Stimulated activated naive CD8-positive, alpha-beta T cell treated with anti-CD3 and anti-CD28 coated beads, Interleukin-15, amount 100 ng/mL, for 72 hours (primary cell): Measurements from ENCODE around the gene OPCML.

Experiments used
- ATAC-seq: fragments of 150-1000 bp; cut with Tn5 transposase; 2 replicates; pipeline ENCODE4 v1.10.0; 2021; ENCODE audit warnings: mild to moderate bottlenecking, moderate library complexity
- DNase-seq, 2 donors: peaks; one replicate each; pipeline ENCODE4 v3.0.0; 2021 to 2022
- H3K27ac Mint-ChIP-seq, 2 donors: one replicate each; pipeline ENCODE4 v1.8.0; 2022; ENCODE audit warnings: mild to moderate bottlenecking in 2 of 2, mixed read lengths in 2 of 2, moderate library complexity in 2 of 2
- H3K27me3 Mint-ChIP-seq: one replicate; pipeline ENCODE4 v1.8.0; 2022; ENCODE audit warnings: mixed read lengths
- H3K4me1 Mint-ChIP-seq: one replicate; pipeline ENCODE4 v1.8.0; 2022; ENCODE audit warnings: mild to moderate bottlenecking, mixed read lengths
- H3K4me3 Mint-ChIP-seq, 2 donors: one replicate each; pipeline ENCODE4 v1.8.0; 2022; ENCODE audit warnings: mild to moderate bottlenecking in 2 of 2, mixed read lengths in 2 of 2, moderate library complexity in 1 of 2
- H3K9me3 Mint-ChIP-seq, 2 donors: one replicate each; pipeline ENCODE4 v1.8.0; 2022; ENCODE audit warnings: mixed read lengths in 2 of 2

The OPCML gene

GRCh38 chr11:133531971-133532651, at the start of gene OPCML:
OPCML (minus strand) TSS chr11:133532501.
- ATAC-seq = peak; percentile 27
- no peaks in the 10 kb centered on the region for H3K9me3 Mint-ChIP-seq
- no peaks in the 10 kb centered on the region for H3K4me1 Mint-ChIP-seq
- H3K27ac Mint-ChIP-seq = no peak within 1 kb of the TSS
- H3K4me3 Mint-ChIP-seq = no peak within 1 kb of the TSS
- no peak for DNase-seq
- peaks cover 72% of the 10 kb centered on the region for H3K27me3 Mint-ChIP-seq

- Mint-ChIP-seq H3K9me3 (peaks cover 9 to 12% of the 10 kb centered on the region in 2 donors), H3K27ac (no peak overlapping the region), H3K4me3 (no peak overlapping the region), H3K27me3 (no peaks in the 10 kb centered on the region), H3K4me1 (no peaks in the 10 kb centered on the region)
- no peak for ATAC-seq
- no peak for DNase-seq
Measured at GRCh38 chr11:133581091-133581490, 48.8 kb upstream of the OPCML start.

- DNase-seq (no peak), ATAC-seq (peak; percentile 28)
- Mint-ChIP-seq H3K4me1 (peaks cover 5% of the 10 kb centered on the region), H3K9me3 (peaks cover 9 to 14% of the 10 kb centered on the region in 2 donors), H3K27ac (no peak overlapping the region), H3K27me3 (peaks cover 14% of the 10 kb centered on the region), H3K4me3 (no peak overlapping the region)
Measured at GRCh38 chr11:133579165-133580031, 47.1 kb upstream of the OPCML start.

- H3K27ac Mint-ChIP-seq = no peak overlapping the region
- peaks cover 21% of the 10 kb centered on the region for H3K27me3 Mint-ChIP-seq
- H3K9me3 Mint-ChIP-seq = peaks cover 9 to 14% of the 10 kb centered on the region in 2 donors
- no peak overlapping the region for H3K4me3 Mint-ChIP-seq
- H3K4me1 Mint-ChIP-seq = peaks cover 5% of the 10 kb centered on the region
- DNase-seq = no peak
- ATAC-seq = no peak
Measured at GRCh38 chr11:133577403-133577802, 45.1 kb upstream of the OPCML start.

GRCh38 chr11:133576351-133576750, 44.0 kb upstream of the OPCML start:
- peaks cover 5% of the 10 kb centered on the region for H3K4me1 Mint-ChIP-seq
- DNase-seq = peak in 1 of 2 donors; percentile 17
- peaks cover 21% of the 10 kb centered on the region for H3K27me3 Mint-ChIP-seq
- peaks cover 5 to 14% of the 10 kb centered on the region in 2 donors for H3K9me3 Mint-ChIP-seq
- H3K4me3 Mint-ChIP-seq = peak overlapping the region; percentile 54 to 66
- no peak for ATAC-seq
- peak overlapping the region in 1 of 2 donors; percentile 93 for H3K27ac Mint-ChIP-seq

- DNase-seq (no peak), ATAC-seq (no peak)
- Mint-ChIP-seq H3K9me3 (peaks cover 5 to 14% of the 10 kb centered on the region in 2 donors), H3K4me3 (no peak overlapping the region), H3K27me3 (peaks cover 21% of the 10 kb centered on the region), H3K27ac (no peak overlapping the region), H3K4me1 (peaks cover 5% of the 10 kb centered on the region)
Measured at GRCh38 chr11:133573081-133573480, 40.8 kb upstream of the OPCML start.

- no peak overlapping the region for H3K4me3 Mint-ChIP-seq
Measured at GRCh38 chr11:133570376-133570775, 38.1 kb upstream of the OPCML start.

GRCh38 chr11:133563505-133564025, 31.3 kb upstream of the OPCML start:
- Mint-ChIP-seq H3K27me3 (peaks cover 8% of the 10 kb centered on the region), H3K4me1 (no peaks in the 10 kb centered on the region), H3K27ac (no peak overlapping the region), H3K4me3 (no peak overlapping the region), H3K9me3 (no peaks in the 10 kb centered on the region)
- no peak for DNase-seq
- ATAC-seq = no peak

More at GRCh38 chr11:133570376-133570775, 38.1 kb upstream of the OPCML start:
- peaks cover 0 to 2% of the 10 kb centered on the region in 2 donors for H3K9me3 Mint-ChIP-seq
- peaks cover 15% of the 10 kb centered on the region for H3K27me3 Mint-ChIP-seq
- no peak overlapping the region for H3K27ac Mint-ChIP-seq
- DNase-seq = no peak
- H3K4me1 Mint-ChIP-seq = peaks cover under 1% of the 10 kb centered on the region
- ATAC-seq = no peak

- no peak for DNase-seq
- Mint-ChIP-seq H3K27ac (no peak overlapping the region), H3K4me3 (no peak overlapping the region), H3K27me3 (peaks cover 8% of the 10 kb centered on the region), H3K4me1 (no peaks in the 10 kb centered on the region), H3K9me3 (peaks cover 0 to 5% of the 10 kb centered on the region in 2 donors)
- ATAC-seq = no peak
Measured at GRCh38 chr11:133560472-133560855, 28.2 kb upstream of the OPCML start.

GRCh38 chr11:133559833-133560471, 27.7 kb upstream of the OPCML start:
- H3K27ac Mint-ChIP-seq = no peak overlapping the region
- peaks cover 8% of the 10 kb centered on the region for H3K27me3 Mint-ChIP-seq
- H3K4me3 Mint-ChIP-seq = no peak overlapping the region
- no peak for DNase-seq
- ATAC-seq = no peak
- no peaks in the 10 kb centered on the region for H3K4me1 Mint-ChIP-seq
- peaks cover 0 to 5% of the 10 kb centered on the region in 2 donors for H3K9me3 Mint-ChIP-seq

- H3K27me3 Mint-ChIP-seq = peaks cover 8% of the 10 kb centered on the region
- no peak for ATAC-seq
Measured at GRCh38 chr11:133559382-133559781, 27.1 kb upstream of the OPCML start.

GRCh38 chr11:133555034-133555433, 22.7 kb upstream of the OPCML start:
- ATAC-seq (no peak), DNase-seq (no peak)
- peaks cover 0 to 5% of the 10 kb centered on the region in 2 donors for H3K9me3 Mint-ChIP-seq
- no peak overlapping the region for H3K4me3 Mint-ChIP-seq
- peak overlapping the region in 1 of 2 donors; percentile 81 for H3K27ac Mint-ChIP-seq
- no peaks in the 10 kb centered on the region for H3K27me3 Mint-ChIP-seq
- no peaks in the 10 kb centered on the region for H3K4me1 Mint-ChIP-seq

More at GRCh38 chr11:133559382-133559781, 27.1 kb upstream of the OPCML start:
- no peak overlapping the region for H3K27ac Mint-ChIP-seq
- no peak for DNase-seq
- H3K4me1 Mint-ChIP-seq = no peaks in the 10 kb centered on the region
- peaks cover 0 to 5% of the 10 kb centered on the region in 2 donors for H3K9me3 Mint-ChIP-seq
- H3K4me3 Mint-ChIP-seq = no peak overlapping the region

- Mint-ChIP-seq H3K9me3 (peaks cover 0 to 5% of the 10 kb centered on the region in 2 donors), H3K27ac (no peak overlapping the region), H3K27me3 (no peaks in the 10 kb centered on the region), H3K4me3 (no peak overlapping the region), H3K4me1 (no peaks in the 10 kb centered on the region)
- no peak for DNase-seq
- no peak for ATAC-seq
Measured at GRCh38 chr11:133553885-133554740, 21.8 kb upstream of the OPCML start.

GRCh38 chr11:133552938-133553337, 20.6 kb upstream of the OPCML start:
- ATAC-seq (no peak), DNase-seq (no peak)
- no peak overlapping the region for H3K4me3 Mint-ChIP-seq
- H3K27me3 Mint-ChIP-seq = no peaks in the 10 kb centered on the region
- no peaks in the 10 kb centered on the region for H3K4me1 Mint-ChIP-seq
- H3K9me3 Mint-ChIP-seq = peaks cover 0 to 5% of the 10 kb centered on the region in 2 donors
- H3K27ac Mint-ChIP-seq = no peak overlapping the region

- DNase-seq (no peak), ATAC-seq (no peak)
- no peaks in the 10 kb centered on the region for H3K4me1 Mint-ChIP-seq
- H3K9me3 Mint-ChIP-seq = no peaks in the 10 kb centered on the region
- no peak overlapping the region for H3K4me3 Mint-ChIP-seq
- no peaks in the 10 kb centered on the region for H3K27me3 Mint-ChIP-seq
- no peak overlapping the region for H3K27ac Mint-ChIP-seq
Measured at GRCh38 chr11:133551064-133551463, 18.8 kb upstream of the OPCML start.
